Regular cardiac myocyte (primary cell): Measurements from ENCODE around the gene SLC30A9. TPM values are rescaled to one million over a fixed set of nuclear protein-coding genes. Genes with fewer than 3 reads are reported as not detected.

ENCODE experiments used
- total RNA-seq: library from RNA; depleted of rRNA; stranded (reverse); fragments of >200 nt; gene quantifications from 2 replicates; pipeline ENCODE4 v1.2.3, GENCODE V29; 2014

SLC30A9 gene
- 76.3 and 87.1 TPM in 2 replicates for total RNA-seq

GRCh38 chr4:41990365-41991111 is at the start of gene SLC30A9:
Gene SLC30A9 (plus strand): TSS chr4:41990530. CDS start chr4:41990652, 122 bp downstream.

DNA sequence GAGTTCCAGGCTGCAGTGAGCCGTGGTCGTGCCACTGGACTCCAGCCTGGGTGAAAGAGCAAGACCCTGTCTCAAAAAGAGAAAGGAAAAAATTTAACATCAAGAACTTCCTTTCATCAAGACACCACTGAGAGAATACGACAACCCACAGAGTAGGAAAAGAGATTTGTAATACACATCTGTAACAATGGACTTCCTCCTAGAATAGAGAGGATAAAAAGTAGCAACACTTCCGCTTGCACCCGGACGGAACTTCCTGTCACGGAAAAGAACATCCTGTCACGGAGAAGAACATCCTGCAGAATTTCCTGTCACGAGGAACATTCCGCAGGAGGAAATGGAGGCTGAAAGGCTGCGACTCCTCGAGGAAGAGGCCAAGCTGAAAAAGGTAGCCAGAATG is 8.9 kb upstream of the SLC30A9 start, which contains the start of gene DCAF4L1:
Gene DCAF4L1 (plus strand): TSS at position 301 of the 400 bp plus-strand sequence. CDS start 37 bp downstream, at position 338.

Other genes starting within 250 kb of the SLC30A9 start
- gene PHOX2B, start 241.8 kb upstream of the SLC30A9 start, total RNA-seq = not detected in 2 replicates
- gene TMEM33, start 55.1 kb upstream of the SLC30A9 start, total RNA-seq = 38.6 and 49.3 TPM in 2 replicates
- under 0.01 and 0.19 TPM in 2 replicates for gene DCAF4L1, start 8.8 kb upstream of the SLC30A9 start, total RNA-seq
- gene BEND4, start 162.1 kb downstream of the SLC30A9 start, total RNA-seq = not detected in 2 replicates